Measurements from ENCODE around the gene NSUN3.

- TF ChIP-seq CTCF (IDR thresholded peaks at IDR 0.05; ENCODE audit: insufficient read depth, low read length) (no peak), GABPA (IDR thresholded peaks at IDR 0.05; ENCODE audit: low read depth) (no peak), SPI1 (IDR thresholded peaks at IDR 0.05; ENCODE audit: borderline replicate concordance, low read depth) (no peak)
Measured at GRCh38 chr3:94076055-94076454, 13.2 kb downstream of the NSUN3 start.
